GM21528 (cell line): ENCODE results near the gene TMEM132D.

Experiments
- ATAC-seq: cut with Tn5 transposase; IDR thresholded peaks from one replicate; pipeline ENCODE4 v1.9.1; 2021; ENCODE audit warnings: mild to moderate bottlenecking, moderate library complexity; ENCODE audit not compliant: unreplicated experiment, low FRiP score

TMEM132D gene

DNA sequence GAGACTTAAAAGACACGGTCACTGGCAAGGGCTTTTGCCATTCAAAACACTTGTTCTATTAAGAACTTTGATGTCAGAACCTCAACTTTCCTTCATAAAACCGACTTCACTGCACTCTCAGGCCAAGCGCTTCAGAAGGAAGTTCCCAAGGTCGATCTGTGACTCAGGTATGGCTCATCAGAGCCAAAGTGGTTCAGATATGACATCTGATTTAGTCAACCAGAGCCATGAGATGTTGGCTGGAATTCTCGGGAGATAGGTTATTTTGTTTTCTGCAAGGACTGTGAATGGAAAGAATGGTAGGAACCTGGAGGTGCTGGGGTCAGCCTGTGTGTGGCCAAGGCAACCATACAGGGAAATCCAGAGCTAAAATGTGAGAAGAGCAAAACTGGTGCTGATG lies 604.9 kb downstream of the TMEM132D start:
- no peak for ATAC-seq

DNA sequence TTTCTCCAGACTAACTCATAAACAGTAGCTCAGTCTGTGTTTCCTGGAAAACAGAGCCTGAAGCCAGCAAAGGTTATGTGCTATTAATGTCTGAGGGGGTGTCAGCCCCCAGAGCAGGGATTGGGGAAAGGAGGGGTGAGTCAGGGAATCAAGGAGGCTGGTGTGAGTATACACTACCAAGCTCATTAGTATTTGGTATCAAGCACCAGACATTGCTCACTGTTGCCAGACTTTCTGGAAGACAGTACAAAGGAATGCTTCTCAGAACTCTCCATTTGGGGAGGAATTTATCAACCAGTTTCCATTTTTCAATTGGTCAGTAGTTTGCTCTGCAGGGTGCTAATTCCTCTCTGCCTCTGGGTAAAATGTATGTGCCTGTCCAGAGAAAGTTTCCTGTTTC lies 607.2 kb downstream of the TMEM132D start:
- ATAC-seq: no peak

DNA sequence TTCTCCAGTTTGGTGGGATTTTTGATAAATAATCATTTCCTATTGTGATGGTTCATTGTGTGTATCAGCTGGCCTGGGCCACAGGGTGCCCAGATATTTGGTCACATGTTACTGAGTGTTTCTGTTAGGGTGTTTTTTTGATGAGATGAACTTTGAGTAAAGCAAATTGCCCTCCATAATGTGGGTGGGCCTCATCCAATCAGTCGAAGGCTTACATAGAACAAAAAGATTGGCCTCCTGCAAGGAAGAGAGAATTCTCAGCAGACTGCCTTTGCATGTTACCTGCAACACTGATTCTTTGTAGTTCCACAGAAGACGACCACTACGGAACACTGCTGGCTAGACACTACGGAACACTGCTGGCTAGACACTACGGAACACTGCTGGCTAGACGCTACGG lies 609.0 kb downstream of the TMEM132D start:
- ATAC-seq: no peak

DNA sequence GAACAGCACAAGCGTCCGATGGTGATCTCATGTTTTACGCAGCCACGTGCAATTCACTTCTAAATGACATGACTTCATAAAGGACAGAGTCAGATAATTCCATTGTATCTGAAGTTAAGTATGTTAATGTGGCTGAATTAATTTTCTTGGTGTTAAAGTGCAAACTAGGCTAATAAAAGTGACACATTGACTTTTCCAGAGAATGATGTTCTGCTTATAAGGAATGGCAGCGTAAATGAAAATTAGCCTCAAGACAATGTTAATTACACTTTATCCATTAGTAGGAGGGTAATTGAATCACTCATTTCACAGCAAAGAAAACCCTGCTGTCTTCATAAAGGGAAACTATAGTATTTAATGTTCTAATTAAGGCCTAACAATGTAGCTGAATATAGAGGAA lies 624.1 kb downstream of the TMEM132D start:
- ATAC-seq: no peak

DNA sequence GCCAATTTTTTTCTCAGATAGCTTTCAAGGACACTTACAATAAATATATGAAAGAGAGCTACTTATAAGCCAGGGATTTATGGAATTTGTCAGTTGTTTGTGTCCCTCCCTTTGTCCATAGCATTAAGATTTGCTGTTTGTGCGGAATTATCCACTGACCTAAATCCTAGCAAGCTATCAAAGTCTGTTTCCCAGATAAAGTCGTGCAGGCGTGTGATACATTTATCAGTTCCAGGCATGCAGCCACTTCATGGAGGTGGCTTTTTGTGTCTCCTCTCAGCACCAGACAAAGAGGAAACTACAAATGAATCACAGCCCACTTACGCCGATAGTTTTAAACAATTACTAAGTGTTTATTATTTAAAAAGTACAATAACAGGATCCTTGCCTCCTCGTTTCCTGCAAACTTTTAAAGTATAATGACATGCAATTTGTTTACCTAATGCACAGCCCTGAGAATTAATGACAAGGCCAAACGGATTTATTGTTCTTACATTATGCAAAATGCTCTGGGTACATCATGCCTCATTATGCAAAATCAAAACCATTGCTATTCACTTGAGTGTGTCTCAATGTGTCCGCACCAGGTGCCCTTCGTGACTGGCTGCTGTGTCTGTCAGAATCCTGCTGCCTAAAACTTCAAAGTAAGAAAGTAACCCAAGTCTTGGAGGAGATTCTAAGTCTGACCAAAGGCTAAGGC lies 627.3 kb downstream of the TMEM132D start:
- no peak for ATAC-seq

DNA sequence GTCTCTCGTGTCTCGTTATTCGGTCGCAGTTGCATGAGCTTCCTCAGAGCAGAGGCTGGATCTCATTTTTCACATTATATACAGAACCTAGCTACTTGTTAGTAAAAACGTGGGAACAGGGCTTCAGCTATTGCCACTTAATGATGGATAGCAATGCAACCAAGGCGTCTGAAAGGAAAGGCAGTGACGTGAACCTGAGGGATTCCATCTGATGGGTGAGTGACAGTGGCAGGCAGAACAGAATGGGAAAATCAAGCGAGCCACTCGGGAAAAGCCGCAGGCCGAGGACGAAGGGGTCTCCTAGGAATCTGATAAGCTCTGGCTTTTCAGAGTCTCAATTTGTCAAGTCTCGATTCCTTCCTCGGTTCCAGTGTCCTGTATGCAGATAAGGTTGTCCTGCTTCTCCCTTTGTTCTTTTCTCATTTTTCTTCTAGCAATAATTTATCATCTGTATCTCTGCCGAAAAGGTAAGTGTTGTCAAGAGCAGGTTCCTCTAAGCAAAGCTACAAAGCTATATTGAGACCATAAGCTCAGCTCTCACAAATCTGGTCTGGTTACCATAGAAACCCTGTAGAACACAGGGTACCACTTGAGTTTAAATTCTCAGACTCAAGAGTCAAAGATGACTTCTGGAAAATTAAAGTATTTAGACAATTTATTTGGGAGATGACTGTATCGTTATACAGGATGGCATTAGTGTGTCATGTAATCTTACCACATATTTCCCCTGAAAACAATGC lies 633.9 kb downstream of the TMEM132D start:
- no peak for ATAC-seq

DNA sequence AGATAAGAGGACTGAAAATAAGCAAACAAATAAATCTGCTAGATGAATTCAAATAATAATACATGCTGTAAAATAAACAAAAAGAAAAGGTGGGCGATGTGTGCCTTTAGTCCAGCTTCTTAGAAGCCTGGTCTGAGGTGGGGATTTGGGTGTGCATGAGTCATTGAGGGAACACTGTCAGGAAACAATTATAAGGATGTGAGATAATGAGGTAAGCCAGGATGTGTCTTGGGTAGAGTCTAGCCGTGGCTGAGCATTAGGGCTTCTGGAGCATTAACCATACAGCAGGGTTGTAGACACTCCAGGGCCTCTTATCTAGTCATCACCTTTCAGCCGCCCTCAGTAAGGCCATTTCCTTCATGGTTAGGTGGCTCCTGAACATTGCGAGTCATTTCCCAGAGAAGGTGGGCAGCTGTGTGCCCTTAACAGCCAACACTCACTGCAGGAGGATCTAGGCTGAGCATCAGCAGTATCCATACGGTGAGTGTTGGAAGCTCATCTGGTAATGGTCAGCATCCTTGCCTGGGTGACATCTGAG lies 645.0 kb downstream of the TMEM132D start:
- ATAC-seq: no peak

DNA sequence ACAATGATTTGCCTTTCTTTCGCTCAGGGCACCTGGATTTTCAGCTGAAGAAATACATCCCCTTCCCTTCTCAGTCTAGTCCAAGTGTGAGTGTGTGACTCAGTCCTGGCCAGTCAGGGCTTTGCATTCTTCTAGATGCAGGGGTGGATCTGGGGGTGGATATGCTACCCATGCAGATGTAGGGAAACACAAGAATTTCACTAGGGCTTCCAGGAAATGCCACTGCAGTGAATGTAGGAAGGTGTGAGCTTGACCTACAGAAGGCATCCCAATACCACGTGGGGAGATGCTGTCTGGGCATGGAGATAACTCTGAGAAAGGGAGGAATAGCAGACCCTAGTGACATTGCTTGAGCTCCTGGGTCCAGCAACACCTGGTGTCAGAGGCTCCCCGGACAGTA lies 646.3 kb downstream of the TMEM132D start:
- no peak for ATAC-seq

DNA sequence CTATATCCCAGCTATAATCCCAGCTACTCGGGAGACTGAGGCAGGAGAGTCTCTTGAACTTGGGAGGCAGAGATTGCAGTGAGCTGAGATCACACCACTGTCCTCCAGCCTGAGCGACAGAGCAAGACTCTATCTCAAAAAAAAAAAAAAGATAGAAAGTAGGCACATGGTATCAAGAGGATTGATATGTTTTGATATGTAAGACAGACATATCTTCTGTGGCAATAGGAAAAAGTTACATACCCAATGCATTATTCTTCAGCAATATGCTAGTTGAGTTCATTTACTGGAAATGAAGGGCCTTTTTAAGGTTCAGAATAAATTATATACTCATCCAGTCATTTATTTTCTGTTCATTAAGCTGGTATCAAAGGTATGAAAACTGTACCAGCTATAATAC lies 657.2 kb downstream of the TMEM132D start:
- ATAC-seq: no peak

DNA sequence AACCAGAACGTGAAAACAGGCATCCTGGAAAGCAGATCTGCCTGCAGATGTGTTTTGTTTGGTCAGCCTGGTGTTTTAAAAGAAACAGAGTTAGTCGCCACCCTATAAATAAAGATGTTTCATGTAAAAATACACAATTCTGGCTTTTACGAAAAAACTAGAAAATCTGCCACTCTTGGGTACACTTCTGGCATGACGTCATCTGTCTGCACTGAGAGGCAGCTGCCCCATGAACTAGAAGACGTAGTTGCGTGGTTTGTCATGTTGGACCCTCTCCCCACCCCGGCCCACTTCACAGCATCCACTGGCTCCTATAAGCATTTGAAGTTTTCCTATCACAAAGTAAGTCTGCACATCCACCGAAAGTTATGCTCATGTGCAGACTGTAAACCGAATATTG lies 658.1 kb downstream of the TMEM132D start:
- no peak for ATAC-seq

DNA sequence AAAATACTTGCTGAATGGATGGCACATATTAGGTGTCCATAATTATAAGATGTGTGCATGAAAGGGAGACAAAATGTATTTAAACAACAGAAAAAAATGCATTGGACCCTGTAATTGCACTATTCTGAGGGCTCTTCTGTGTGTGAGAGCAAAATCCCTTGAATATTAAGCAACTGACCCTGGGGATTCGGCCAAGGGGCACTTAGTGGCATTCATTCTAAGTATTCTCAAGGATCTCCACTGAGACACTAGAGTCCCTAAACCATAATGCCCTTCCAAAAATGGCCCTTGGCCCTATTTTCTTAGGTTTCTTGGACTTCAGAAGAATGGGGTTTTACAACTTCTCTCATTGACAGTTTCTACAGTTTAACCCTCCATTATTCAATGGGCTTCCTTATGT lies 662.0 kb downstream of the TMEM132D start:
- no peak for ATAC-seq

DNA sequence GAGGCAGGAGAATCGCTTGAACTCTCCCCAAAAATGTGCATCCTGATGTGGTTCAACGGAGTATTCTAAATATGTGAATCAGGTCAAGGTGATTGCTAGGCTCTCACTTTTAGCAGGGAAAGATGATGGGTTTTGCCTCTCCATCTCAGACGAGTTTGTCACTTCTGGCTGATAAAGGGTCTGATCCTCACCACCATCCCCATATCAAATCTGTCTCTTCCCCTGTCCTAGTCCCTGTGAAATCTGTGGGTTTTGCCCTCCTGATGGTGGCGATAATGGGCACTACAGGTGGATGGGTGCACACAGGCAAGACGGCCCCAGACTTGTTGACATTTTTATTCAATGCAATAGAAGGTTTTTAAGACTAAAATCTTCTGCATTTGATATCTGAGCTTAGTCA lies 665.9 kb downstream of the TMEM132D start:
- no peak for ATAC-seq

DNA sequence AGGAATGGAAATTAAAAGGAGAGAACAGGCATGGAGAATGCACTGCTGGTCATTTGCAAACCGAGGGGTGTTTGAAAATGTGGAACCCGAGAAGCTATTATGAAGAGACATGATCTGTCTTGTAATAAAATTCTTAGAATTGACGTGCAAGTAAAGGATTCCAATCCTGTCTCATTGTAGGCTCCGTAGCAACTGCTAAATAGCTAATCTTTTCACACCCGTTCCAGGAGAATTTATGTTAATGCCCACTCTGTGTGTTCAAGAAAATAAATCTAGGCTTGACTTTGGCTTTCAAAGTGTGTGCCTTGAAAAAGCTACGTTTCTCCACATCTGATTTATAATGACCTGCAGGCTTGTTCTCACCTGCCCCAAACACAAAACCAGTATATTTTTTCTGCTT lies 669.6 kb downstream of the TMEM132D start:
- ATAC-seq: no peak

DNA sequence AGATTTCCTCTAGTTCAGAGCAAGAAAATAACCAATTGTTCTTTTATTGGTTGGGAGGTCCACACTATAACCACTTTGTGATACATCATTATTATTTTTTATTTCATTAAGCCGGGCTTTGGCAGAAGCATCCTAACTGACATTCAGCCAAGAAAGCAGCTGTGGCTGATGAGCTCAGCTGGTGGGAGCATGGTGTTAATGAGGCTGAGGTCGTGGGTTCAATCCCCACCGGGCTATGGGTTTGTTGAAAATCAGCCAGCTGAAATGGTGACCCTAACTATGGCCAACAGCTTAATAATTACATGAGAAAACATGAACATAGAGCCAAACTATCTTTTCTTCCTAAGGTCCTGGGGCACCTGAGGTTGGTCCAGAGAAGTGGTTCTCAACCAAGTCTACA lies 672.3 kb downstream of the TMEM132D start:
- no peak for ATAC-seq

DNA sequence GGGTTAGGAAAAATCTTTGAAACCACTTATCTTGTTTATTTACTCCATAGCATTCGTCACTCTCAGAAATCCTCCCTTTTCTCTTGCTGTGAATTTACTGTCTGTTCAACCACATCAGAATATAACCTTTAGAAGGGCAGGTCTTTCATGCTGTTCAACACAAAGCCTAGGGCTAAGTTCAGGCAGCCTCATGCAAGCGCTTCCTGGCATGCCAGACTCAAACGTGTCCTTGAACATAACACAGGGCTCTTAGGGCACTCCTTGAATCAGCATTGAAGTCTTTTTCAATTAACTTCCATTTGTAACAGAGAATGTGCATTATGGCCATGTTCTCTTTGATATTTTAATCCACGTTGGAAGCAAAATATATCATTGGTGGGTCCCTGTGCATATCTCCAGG lies 672.8 kb downstream of the TMEM132D start:
- ATAC-seq: no peak

DNA sequence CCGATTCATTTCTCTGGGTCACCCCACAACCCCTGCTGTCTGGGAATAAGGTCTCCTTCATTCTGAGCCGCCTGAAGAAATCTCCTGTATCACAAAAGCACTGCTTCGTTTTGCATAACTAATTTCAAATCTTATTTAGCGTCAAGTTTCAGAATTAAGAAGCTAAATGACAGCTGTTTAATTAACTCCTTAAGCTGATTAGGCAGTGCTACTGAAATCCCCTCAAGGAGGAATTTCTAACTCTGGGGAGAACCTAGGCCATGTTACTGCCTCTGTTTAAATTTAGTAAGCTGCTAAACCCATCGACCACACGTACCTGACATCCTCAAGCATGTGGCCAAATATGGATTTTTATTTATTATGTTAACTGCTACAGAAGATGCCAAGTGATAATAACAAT lies 677.0 kb downstream of the TMEM132D start:
- ATAC-seq: no peak

DNA sequence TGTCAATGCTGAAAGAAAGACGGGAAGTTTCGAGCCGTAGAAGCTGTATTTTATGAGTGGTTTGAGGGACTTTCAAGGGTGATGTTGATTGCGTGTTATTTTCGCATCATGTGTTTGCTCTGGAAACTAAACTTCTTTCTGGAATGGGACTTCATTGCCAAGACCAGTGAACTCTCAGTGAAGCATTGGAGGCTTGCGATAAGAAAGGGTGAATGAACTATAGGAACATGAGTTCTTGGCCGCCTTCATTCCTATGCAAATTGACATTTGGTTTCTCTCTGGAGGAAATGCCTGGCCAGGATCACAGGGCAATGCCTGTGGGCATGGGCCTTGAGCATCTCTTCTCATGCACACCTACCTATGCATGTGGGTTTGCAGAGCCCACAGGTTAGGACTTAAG lies 677.8 kb downstream of the TMEM132D start:
- ATAC-seq: no peak

DNA sequence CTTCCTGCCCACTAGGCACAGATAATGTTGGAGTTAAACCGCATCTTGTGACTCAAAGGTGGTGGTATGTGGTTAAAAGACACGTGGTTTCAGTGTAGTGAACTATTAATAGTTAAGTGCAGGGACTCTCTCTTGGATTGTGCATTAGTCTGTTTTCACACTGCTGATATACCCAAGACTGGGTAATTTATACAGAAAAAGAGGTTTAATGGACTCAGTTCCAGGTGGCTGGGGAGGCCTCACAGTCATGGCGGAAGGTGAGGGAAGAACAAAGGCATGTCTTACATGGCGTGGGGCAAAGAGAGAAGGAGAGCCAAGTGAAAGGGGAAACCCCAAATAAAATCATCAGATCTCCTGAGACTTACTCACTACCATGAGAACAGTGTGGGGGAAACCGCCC lies 688.3 kb downstream of the TMEM132D start:
- ATAC-seq: no peak

DNA sequence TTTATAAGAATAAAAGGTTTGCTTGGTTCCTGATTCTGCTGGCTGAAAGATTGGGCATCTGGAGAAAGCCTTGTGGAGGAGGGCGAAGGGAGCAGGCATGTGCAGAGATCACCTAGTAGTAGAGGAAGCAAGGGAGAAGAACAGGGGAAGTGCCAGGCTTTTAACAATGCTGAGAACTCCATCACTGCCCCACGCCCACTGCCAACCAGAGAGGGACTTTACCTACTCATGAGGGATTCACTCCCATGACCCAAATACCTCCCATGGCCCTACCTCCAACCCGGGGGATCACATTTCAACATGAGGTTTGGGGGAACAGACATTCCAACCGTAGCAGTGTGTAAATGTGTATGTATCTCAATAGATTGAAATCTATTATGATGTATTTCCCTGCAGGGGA lies 690.3 kb downstream of the TMEM132D start:
- no peak for ATAC-seq

DNA sequence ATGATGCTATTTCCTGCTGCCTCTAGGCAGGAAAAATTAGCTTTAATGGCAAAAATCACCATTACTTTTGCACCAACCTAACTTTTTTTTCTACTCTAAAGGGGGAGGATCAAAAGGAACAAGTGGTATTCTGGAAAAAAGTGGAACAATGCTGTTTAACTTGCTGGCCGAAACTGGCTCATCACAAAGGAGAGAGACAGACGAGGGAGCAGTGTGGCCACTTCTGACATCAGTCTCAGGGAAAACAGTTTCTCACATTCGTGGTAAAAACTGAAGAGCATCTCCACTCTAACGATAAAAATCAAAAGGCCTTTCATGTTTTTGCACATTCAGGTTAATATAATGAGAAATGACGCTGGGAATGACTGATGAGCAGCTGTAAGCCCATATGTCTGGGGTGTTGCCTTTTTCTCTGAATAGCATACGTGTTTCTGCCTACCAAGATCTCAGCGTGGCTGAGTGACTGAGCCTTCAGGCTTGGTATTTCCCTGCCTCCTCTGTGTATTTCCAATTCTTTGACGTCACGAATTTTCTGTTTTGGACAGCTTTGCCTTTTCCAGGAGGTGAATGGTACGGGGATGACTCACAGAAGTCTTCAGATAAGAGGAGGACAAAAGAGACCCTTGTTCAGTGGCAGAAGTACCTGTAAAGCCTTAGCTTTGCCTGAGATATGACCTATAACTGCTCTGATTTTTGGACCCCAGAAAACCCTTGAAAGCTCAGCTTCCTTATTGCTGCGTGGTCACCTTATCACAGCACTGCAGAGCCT lies 691.8 kb downstream of the TMEM132D start:
- ATAC-seq: no peak

DNA sequence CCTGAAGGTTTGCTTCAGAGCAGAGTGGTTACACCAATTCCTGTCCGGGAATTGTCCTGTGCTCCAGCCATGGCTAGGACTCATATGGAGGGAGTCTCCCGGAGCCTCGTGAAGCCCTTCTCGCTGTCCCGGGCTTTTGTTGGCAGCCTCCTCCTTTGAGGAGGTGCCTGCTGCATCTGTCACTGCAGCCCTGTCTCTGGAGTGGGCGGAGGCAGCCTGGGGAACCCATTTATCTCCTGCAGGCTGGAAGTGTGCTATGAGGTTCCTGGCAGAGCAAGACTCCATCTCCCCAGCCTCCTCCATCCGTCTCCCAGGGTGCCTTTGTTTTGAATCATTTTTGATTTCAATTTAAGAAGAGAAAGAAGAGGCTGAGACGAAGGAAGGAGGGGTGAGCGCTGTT lies 695.3 kb downstream of the TMEM132D start:
- ATAC-seq: no peak
